GM19324 (cell line): Measurements from ENCODE around the gene DENND4C.
"Not testable (repeated sequence)": the region's sequence is repeated elsewhere in the genome, so short reads cannot be mapped to it uniquely, and the experiment has no call there.

Source experiments
- ATAC-seq: cut with Tn5 transposase; IDR thresholded peaks from one replicate; pipeline ENCODE4 v1.9.1; 2021; ENCODE audit warnings: mild to moderate bottlenecking, moderate library complexity; ENCODE audit not compliant: unreplicated experiment, low FRiP score

The DENND4C gene

GRCh38 chr9:19408693-19409400 lies 178.4 kb downstream of the DENND4C start, which contains the start of gene ACER2:
TSS of gene ACER2 (plus strand) at chr9:19409009. CDS start at chr9:19409085, 76 bp downstream.
- peak; percentile 96 for ATAC-seq

GRCh38 chr9:19409401-19410194 lies 179.1 kb downstream of the DENND4C start:
- no peak for ATAC-seq

DNA sequence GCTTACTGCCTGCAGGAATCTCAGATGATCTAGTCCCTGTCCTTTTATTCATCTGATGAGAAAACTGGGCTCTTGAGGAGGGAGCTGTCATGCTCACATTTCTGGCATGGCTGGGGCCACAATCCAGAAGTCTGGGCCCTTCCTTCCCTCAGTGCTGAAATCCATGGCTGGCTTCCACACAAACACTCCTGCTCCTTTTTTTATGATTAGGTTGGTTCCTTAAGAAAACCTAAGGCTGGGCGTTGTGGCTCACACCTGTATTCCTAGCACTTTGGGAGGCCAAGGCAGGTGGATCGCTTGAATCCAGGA lies 179.7 kb downstream of the DENND4C start:
- no peak for ATAC-seq

DNA sequence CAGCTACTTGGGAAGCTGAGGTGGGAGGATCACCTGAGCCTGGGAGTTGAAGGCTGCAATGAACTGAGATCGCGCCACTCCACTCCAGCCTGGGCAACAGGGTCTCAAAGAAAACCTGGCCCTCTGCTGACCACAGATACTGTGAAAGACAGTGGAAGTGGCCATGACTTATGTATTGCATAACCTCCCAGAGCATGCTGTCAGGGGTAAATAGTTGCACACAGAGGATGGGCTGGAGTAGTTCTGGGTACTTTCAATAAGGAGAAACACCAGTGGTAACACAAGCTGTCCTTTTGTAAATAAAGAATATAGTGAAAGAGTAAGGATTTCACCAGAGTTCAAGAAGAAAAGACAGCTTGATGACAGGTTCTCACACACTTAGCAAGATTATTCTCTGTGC lies 180.1 kb downstream of the DENND4C start:
- no peak for ATAC-seq

GRCh38 chr9:19411316-19411715 lies 180.8 kb downstream of the DENND4C start:
- no peak for ATAC-seq

- not testable (repeated sequence) for ATAC-seq
These were observed 183.0 kb downstream of the DENND4C start for GRCh38 chr9:19413456-19413855.

GRCh38 chr9:19416143-19416542 lies 185.7 kb downstream of the DENND4C start:
- ATAC-seq: no peak

DNA sequence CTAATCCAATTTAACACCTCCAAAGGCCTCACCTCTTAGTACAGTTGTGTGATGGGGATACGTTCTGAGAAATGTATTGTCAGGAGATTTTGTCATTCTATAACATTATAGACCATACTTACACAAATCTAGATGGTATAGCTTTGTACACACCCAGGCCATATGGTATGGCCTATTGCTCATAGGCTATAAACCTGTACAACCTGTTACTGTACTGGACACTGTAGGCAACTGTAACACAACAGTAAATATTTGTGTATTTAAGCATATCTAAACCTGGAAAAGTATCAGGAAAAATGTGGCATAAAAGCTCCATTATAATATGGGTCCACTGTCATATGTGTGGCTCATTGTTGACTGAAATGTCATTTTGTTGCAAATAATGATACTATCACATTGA lies 190.4 kb downstream of the DENND4C start:
- no peak for ATAC-seq
